ENCODE results near the gene PANK4.
A peak's percentile ranks its signal among the peaks of the same experiment; 100 is the strongest.
"Not testable (repeated sequence)": the region's sequence is repeated elsewhere in the genome, so short reads cannot be mapped to it uniquely, and the experiment has no call there.

PANK4 gene

DNA sequence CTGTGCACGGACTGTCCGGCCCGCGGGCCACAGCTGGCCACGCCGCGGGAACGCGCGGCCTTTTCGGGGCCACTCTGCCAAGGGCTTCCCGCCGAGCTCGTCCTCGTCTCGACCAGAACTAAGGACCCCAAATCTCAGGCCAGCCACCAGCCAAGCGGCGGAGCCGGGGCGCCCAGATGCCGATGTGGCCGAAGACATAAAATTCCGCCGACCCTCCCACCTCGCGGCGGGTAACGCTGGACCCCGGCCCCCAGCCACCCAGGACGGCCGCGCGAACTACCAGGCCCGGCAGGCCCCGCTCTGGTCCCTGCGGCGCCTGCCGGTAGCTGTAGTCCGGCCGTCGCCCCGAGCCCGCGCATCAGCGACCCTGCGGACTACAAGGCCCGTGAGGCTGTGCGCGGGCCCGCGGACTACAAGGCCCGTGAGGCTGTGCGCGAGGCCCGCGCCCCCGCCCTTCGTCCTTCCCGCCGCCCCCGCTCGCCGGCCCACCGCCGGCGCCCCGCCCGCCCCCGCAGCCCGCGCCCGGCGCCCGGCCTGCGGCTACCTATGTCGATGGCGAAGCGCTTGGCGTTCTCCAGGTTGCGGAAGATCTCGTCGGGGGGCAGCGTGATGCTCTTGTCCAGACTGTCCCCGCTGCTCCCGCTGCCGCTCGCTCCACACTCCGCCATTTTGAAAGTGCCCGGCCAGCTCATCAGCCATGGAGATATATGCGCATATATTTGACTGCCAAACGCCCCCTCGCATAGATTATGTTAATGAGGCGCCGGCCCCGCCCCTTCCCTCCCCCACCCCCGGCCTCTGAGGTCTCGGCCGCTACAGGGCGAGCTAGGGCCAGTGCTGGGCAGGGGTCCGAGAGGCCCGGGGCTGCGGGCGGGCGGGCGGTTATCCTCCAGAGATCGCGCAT is at the start of gene PANK4:
Gene PANK4, minus strand, starts transcription at position 677 of the 904 bp plus-strand sequence. Its CDS starts 9 bp downstream, at position 668.
- peak within 1 kb of the TSS; percentile 85 for H3K27ac ChIP-seq
- TF ChIP-seq, protein P1, sequence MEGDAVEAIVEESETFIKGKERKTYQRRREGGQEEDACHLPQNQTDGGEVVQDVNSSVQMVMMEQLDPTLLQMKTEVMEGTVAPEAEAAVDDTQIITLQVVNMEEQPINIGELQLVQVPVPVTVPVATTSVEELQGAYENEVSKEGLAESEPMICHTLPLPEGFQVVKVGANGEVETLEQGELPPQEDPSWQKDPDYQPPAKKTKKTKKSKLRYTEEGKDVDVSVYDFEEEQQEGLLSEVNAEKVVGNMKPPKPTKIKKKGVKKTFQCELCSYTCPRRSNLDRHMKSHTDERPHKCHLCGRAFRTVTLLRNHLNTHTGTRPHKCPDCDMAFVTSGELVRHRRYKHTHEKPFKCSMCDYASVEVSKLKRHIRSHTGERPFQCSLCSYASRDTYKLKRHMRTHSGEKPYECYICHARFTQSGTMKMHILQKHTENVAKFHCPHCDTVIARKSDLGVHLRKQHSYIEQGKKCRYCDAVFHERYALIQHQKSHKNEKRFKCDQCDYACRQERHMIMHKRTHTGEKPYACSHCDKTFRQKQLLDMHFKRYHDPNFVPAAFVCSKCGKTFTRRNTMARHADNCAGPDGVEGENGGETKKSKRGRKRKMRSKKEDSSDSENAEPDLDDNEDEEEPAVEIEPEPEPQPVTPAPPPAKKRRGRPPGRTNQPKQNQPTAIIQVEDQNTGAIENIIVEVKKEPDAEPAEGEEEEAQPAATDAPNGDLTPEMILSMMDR (conservative IDR thresholded peaks at IDR 0.05), result no peak
- TF ChIP-seq ZFX (IDR thresholded peaks at IDR 0.05), result peak; percentile 85

DNA sequence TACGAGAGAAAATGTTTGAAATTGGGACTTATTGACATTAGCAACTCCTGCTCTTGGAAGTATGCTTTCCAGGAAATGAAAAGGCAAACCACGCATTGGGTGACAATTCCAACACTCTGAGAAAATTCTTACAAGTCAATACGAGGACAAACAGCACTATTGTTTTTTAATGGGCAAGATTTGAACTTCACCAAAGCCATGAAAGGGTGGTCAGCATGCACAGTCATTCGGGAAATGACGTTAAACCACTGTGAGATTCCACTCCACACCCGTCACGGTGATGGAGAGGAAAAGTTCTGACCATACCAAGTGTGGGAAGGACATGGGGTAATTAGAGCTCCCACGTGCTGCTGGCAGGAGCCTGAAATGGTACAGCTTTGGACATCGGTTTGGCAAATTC is 48.0 kb upstream of the PANK4 start:
- no peak overlapping the region for H3K27ac ChIP-seq
- TF ChIP-seq ZFX (IDR thresholded peaks at IDR 0.05), result no peak
- TF ChIP-seq, protein P1 (conservative IDR thresholded peaks at IDR 0.05), result no peak

GRCh38 chr1:2573250-2573920 is 47.0 kb upstream of the PANK4 start:
- no peak overlapping the region for H3K27ac ChIP-seq
- TF ChIP-seq, protein P1 (conservative IDR thresholded peaks at IDR 0.05), result no peak
- no peak for TF ChIP-seq ZFX (IDR thresholded peaks at IDR 0.05)

DNA sequence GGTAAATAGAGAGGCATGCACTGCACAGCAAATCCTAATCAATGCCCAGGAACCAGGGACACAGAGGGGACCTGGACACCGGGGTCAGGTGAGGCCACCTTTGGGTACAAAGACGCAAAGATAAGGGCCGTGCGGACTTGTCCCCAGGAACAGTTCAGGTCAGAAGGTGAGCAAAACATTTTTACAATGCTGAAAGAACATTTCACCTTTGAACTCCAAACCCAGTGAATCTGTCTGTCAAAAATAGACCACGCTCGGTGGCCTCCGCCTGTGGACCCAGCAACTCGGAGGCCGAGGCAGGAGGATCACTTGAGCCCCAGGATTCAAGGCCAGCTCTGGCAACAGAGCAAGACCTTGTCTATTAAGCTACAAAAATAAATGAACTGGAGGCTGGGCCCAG is 45.0 kb upstream of the PANK4 start:
- no peak overlapping the region for H3K27ac ChIP-seq
- TF ChIP-seq, protein P1 (conservative IDR thresholded peaks at IDR 0.05), result no peak
- TF ChIP-seq ZFX (IDR thresholded peaks at IDR 0.05), result no peak

DNA sequence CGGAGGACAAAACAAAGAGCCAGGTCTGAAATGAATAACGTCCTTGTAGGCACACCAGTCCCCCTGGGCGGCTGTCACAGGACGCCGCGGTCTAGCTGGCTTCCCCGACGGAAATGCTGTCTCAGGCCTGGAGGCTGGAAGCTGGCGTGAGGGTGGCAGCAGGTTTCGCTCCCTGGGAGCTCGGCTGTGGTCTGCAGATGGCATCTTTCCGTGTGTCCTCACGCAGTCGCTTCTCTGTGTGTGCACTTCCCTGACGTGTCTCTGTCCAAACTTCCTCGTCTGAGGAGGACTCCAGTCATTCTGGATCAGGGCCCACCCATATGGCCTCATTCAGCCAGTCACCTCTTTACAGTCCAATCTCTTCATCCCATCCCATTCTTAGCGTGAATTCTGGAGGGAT is 43.9 kb upstream of the PANK4 start:
- H3K27ac ChIP-seq, result no peak overlapping the region
- TF ChIP-seq, protein P1 (conservative IDR thresholded peaks at IDR 0.05), result no peak
- TF ChIP-seq ZFX (IDR thresholded peaks at IDR 0.05), result no peak

DNA sequence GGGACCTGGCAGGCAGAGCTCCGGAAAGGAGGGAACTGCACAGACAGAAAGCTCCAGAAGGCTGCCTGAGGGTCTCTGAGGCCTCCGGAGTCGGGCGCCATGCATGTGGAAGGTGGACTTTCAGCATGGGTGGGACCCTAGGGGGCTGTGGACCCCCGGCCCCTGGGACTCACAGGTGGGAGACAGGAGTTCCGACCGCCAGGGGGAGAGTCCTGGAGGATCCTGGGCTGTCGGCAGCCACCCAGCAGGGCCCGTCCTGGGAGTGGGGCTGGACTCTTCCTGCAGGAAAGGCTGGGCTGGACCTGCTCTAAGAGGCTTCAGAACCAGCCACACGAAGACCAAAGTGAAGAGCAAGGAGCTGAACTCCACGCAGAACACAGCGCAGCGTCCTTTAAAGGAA is 43.3 kb upstream of the PANK4 start:
- H3K27ac ChIP-seq, result not testable (repeated sequence)

DNA sequence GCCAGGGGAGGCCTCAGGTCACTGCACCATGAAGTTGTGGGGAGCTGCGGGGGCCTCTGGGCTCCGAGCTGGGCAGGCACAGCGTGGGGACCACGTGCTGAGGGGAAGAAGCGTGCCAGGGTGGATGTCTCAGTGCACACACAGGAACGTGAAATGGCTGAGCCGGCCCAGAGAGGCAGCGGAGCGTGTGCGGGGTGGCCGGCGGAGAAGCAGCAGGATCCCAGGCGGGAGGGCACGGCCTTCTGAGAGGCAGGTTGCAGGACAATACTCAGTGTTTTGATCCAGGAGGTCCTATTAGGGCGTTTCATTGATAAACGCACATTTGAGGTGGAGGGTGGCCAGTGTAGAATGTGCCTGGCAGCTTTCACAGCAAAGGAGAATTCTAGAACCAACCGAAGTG is 42.7 kb upstream of the PANK4 start:
- no peak overlapping the region for H3K27ac ChIP-seq
- TF ChIP-seq, protein P1 (conservative IDR thresholded peaks at IDR 0.05), result no peak
- TF ChIP-seq ZFX (IDR thresholded peaks at IDR 0.05), result no peak

DNA sequence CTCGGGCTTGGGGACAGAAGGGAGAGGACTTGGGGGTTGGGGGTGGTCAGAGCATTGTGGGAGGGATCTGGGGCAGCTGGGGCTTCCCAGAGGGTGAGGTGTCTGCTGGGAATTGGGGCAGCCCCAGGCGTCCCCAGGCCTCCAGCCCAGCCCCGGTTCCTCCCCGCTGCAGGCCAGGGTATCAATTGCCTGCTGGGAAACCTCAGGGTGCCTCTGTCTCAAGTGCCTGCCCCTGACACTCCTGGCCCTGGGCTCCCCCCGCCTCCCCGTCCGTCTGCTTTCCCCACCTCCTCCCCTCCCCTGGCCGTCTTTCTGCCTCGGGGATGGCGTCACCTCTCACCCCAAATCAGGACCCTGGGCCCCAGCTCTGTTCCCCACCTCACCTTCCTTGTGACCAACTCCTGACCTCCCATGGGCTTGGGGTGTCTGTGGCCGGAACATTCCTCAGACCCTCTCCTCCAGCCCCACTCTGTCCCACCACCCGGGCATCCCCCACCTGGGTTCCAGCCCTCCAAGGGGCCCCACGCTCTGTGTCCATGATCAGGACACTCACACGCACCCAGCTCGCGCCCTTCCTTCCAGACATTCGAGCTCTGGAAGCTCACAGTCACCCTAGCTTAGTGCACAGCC is 41.9 kb upstream of the PANK4 start:
- not testable (repeated sequence) for H3K27ac ChIP-seq

Data from C4-2B (cell line).